Measurements from ENCODE around the gene ZMIZ2.
"Not testable (repeated sequence)": the region's sequence is repeated elsewhere in the genome, so short reads cannot be mapped to it uniquely, and the experiment has no call there.

Gene ZMIZ2

GRCh38 chr7:44783407-44783806, 34.8 kb downstream of the ZMIZ2 start (continued):
- no peak for TF ChIP-seq REST (tag by site-specific recombination; IDR thresholded peaks at IDR 0.05)
- peak; percentile 65; the same call in 1 of the 2 replicates for TF ChIP-seq ZNF280D (tag by site-specific recombination; IDR thresholded peaks at IDR 0.05)
- no peak for TF ChIP-seq ZNF16 (tag by site-specific recombination; IDR thresholded peaks at IDR 0.05; ENCODE audit: low read depth)
- no peak for TF ChIP-seq ZNF530 (tag by site-specific recombination; IDR thresholded peaks at IDR 0.05; ENCODE audit: low read depth)
- no peak for TF ChIP-seq FEZF1 (tag by site-specific recombination; IDR thresholded peaks at IDR 0.05)
- TF ChIP-seq KLF17 (tag by site-specific recombination; IDR thresholded peaks at IDR 0.05): no peak

- Histone ChIP-seq H3K4me3 (ENCODE audit: low read depth, low read length) (no peak overlapping the region), H3K27ac (ENCODE audit: extremely low read depth, low read depth, low read length) (no peak overlapping the region), H3K9me3 (ENCODE audit: control insufficient read depth, insufficient read depth, low read depth, low read length) (no peaks in the 10 kb centered on the region), H3K36me3 (ENCODE audit: control insufficient read depth in 2 of 2, insufficient read depth in 1 of 2, low read length in 2 of 2) (no peaks in the 10 kb centered on the region), H3K4me1 (ENCODE audit: control insufficient read depth, insufficient read depth, low read length) (no peaks in the 10 kb centered on the region)
- TF ChIP-seq ZNF266 (tag by site-specific recombination; IDR thresholded peaks at IDR 0.05; ENCODE audit: low read depth) (no peak), ZNF202 (tag by site-specific recombination; IDR thresholded peaks at IDR 0.05; ENCODE audit: borderline replicate concordance) (no peak), ZNF248 (tag by site-specific recombination; IDR thresholded peaks at IDR 0.05) (no peak), HOXC10 (CRISPR knock-in tag; IDR thresholded peaks at IDR 0.05) (no peak), ZSCAN18 (tag by site-specific recombination; IDR thresholded peaks at IDR 0.05) (no peak), KLF1 (tag by site-specific recombination; IDR thresholded peaks at IDR 0.05) (no peak), ZNF830 (tag by site-specific recombination; IDR thresholded peaks at IDR 0.05; ENCODE audit: low read depth) (no peak), ZNF37A (tag by site-specific recombination; IDR thresholded peaks at IDR 0.05) (no peak), ZFP69B (tag by site-specific recombination; IDR thresholded peaks at IDR 0.05) (no peak)
- CTCF ChIA-PET: no interaction called here
- POLR2A ChIA-PET: no interaction called here
Measured at GRCh38 chr7:44784364-44784763, 35.7 kb downstream of the ZMIZ2 start.

GRCh38 chr7:44785218-44785617, 36.6 kb downstream of the ZMIZ2 start:
- H3K27ac ChIP-seq (ENCODE audit: extremely low read depth, low read depth, low read length); POLR2A ChIA-PET; H3K4me3 ChIP-seq (ENCODE audit: low read depth, low read length); H3K9me3 ChIP-seq (ENCODE audit: control insufficient read depth, insufficient read depth, low read depth, low read length); H3K4me1 ChIP-seq (ENCODE audit: control insufficient read depth, insufficient read depth, low read length); H3K36me3 ChIP-seq (ENCODE audit: control insufficient read depth in 2 of 2, insufficient read depth in 1 of 2, low read length in 2 of 2): not testable (repeated sequence)
- CTCF ChIA-PET: interaction anchor here (0.6 kb wide), 1 partner anchor 219 kb away, joined by 4 read pairs; no protein-coding TSS in a partner anchor
